ENCODE results near the gene TFF3. TPM values are rescaled to one million over a fixed set of nuclear protein-coding genes. Genes with fewer than 3 reads are reported as not detected.

TFF3 gene
- total RNA-seq: 0.58 TPM in 1 of 2 replicates, not detected in the other

GRCh38 chr21:42315296-42315891 lies at the start of gene TFF3:
TFF3 (minus strand) TSS chr21:42315409; CDS start chr21:42315374, 35 bp downstream.

GRCh38 chr21:42350927-42351426 lies 35.8 kb upstream of the TFF3 start, which contains the start of gene TFF2:
TFF2 (minus strand) TSS chr21:42350994; CDS start chr21:42350957, 37 bp downstream.

Other genes with a start within 250 kb of the TFF3 start
- under 0.01 TPM in 1 of 2 replicates, not detected in the other for gene UMODL1, start 244.1 kb downstream of the TFF3 start, total RNA-seq
- gene ABCG1, start 96.3 kb downstream of the TFF3 start, total RNA-seq: 2.3 and 5.2 TPM in 2 replicates
- gene TFF2, start 35.6 kb upstream of the TFF3 start, total RNA-seq: not detected in 2 replicates
- not detected in 2 replicates for gene TFF1, start 51.1 kb upstream of the TFF3 start, total RNA-seq
- gene TMPRSS3, start 80.6 kb upstream of the TFF3 start, total RNA-seq: not detected in 2 replicates
- gene UBASH3A, start 88.5 kb upstream of the TFF3 start, total RNA-seq: not detected in 2 replicates
- gene RSPH1, start 180.8 kb upstream of the TFF3 start, total RNA-seq: under 0.01 TPM in 1 of 2 replicates, not detected in the other
- 2.5 and 2.8 TPM in 2 replicates for gene SLC37A1, start 198.4 kb upstream of the TFF3 start, total RNA-seq